Measurements from ENCODE around the gene MYG1. TPM values are rescaled to one million over a fixed set of nuclear protein-coding genes. Genes with fewer than 3 reads are reported as not detected.

MYG1 gene
- total and polyA plus RNA-seq, 2 of the 13 experiments (the other 11 are each of a cell fraction or from before 2014, with no cell fraction given), result 38.6 to 58.0 TPM

- TF ChIP-seq HIC2 (CRISPR knock-in tag; IDR thresholded peaks at IDR 0.05; ENCODE audit: low read depth), result no peak
- peak; percentile 53 for TF ChIP-seq ELF3 (CRISPR knock-in tag; IDR thresholded peaks at IDR 0.05)
- TF ChIP-seq ISX (CRISPR knock-in tag; conservative IDR thresholded peaks at IDR 0.05), result no peak
- no peak for TF ChIP-seq ZMYM2 (CRISPR knock-in tag; IDR thresholded peaks at IDR 0.05)
- TF ChIP-seq FOXA1 (IDR thresholded peaks at IDR 0.05), result no peak
- 0 out of 2 replicates have a peak, but pooled peaks have one; percentile 11 for TF ChIP-seq FOXA1 (CRISPR knock-in tag; IDR thresholded peaks at IDR 0.05)
- TF ChIP-seq ZFYVE20 (CRISPR knock-in tag; IDR thresholded peaks at IDR 0.05; ENCODE audit: borderline replicate concordance, low read depth), result 0 out of 2 replicates have a peak, but pooled peaks have one; percentile 26
- no peak for TF ChIP-seq ZNF792 (CRISPR knock-in tag; IDR thresholded peaks at IDR 0.05)
- TF ChIP-seq FUBP1 (CRISPR knock-in tag; IDR thresholded peaks at IDR 0.05; ENCODE audit: borderline replicate concordance), result no peak
- TF ChIP-seq KLF12 (CRISPR knock-in tag; IDR thresholded peaks at IDR 0.05; ENCODE audit: borderline replicate concordance), result peak; percentile 62; the same call in 1 of the 2 replicates
- TF ChIP-seq LRRFIP1 (CRISPR knock-in tag; conservative IDR thresholded peaks at IDR 0.05), result no peak
- TF ChIP-seq ZNF574 (CRISPR knock-in tag; IDR thresholded peaks at IDR 0.05), result peak; percentile 83
- no peak for TF ChIP-seq PLSCR1 (CRISPR knock-in tag; IDR thresholded peaks at IDR 0.05; ENCODE audit: borderline replicate concordance)
- TF ChIP-seq ZNF619 (CRISPR knock-in tag; IDR thresholded peaks at IDR 0.05), result peak; percentile 69; the same call in 1 of the 2 replicates
- TF ChIP-seq IRF9 (CRISPR knock-in tag; IDR thresholded peaks at IDR 0.05; ENCODE audit: borderline replicate concordance), result no peak
- no peak; the same call in 1 of the 2 replicates for TF ChIP-seq SP2 (CRISPR knock-in tag; IDR thresholded peaks at IDR 0.05)
- TF ChIP-seq ZNF644 (CRISPR knock-in tag; IDR thresholded peaks at IDR 0.05; ENCODE audit: low read depth), result no peak
- TF ChIP-seq ZKSCAN5 (CRISPR knock-in tag; IDR thresholded peaks at IDR 0.05), result no peak
Measured at GRCh38 chr12:53251477-53252348, 47.8 kb upstream of the MYG1 start (continued).

All from HepG2 (cell line).